CD14-positive monocyte (primary cell): ENCODE results near the gene PPP3CA. TPM values are rescaled to one million over a fixed set of nuclear protein-coding genes. Genes with fewer than 3 reads are reported as not detected.

ENCODE experiments used
- DNase-seq, 3 donors: peaks; one replicate each; pipeline ENCODE4 v3.0.0-alpha.2; 2011 to 2022
- H2AFZ ChIP-seq: 2 replicates; pipeline ENCODE4 v1.6.0; 2012; ENCODE audit warnings: mild to moderate bottlenecking, low read depth, low read length, inconsistent platforms; ENCODE audit not compliant: insufficient read depth, poor library complexity, severe bottlenecking
- H3K27ac ChIP-seq, 2 donors: 1 replicate in 1 of 2; 2 replicates in 1 of 2; pipeline ENCODE4 v1.5.1; 2012 to 2013; ENCODE audit warnings: low read length in 2 of 2, control low read depth in 1 of 2, inconsistent platforms in 1 of 2, low read depth in 1 of 2, mild to moderate bottlenecking in 1 of 2
- H3K27me3 ChIP-seq, 2 donors: one replicate each; pipeline versions ENCODE4 v1.6.0 to v1.6.1; 2011 to 2013; ENCODE audit warnings: low read length in 2 of 2; ENCODE audit not compliant: control insufficient read depth in 2 of 2, insufficient read depth in 2 of 2
- H3K36me3 ChIP-seq, 2 donors: replicated peaks in 1 of 2; 1 replicate in 1 of 2; 2 replicates in 1 of 2; pipeline versions ENCODE4 v1.5.1 to v1.6.1; 2012 to 2013; ENCODE audit warnings: low read length in 2 of 2, control low read depth in 1 of 2, inconsistent platforms in 1 of 2, mild to moderate bottlenecking in 1 of 2; ENCODE audit not compliant: insufficient read depth in 2 of 2, control insufficient read depth in 1 of 2
- H3K4me1 ChIP-seq, 2 donors: 1 replicate in 1 of 2; 2 replicates in 1 of 2; pipeline versions ENCODE4 v1.5.1 to v1.6.1; 2012 to 2013; ENCODE audit warnings: low read length in 2 of 2, control low read depth in 1 of 2, inconsistent platforms in 1 of 2, mild to moderate bottlenecking in 1 of 2, moderate library complexity in 1 of 2; ENCODE audit not compliant: insufficient read depth in 2 of 2, control insufficient read depth in 1 of 2
- H3K4me2 ChIP-seq: replicated peaks from 2 replicates; pipeline ENCODE3; 2012; ENCODE audit warnings: low read length, moderate library complexity, mild to moderate bottlenecking; ENCODE audit not compliant: poor library complexity, severe bottlenecking; ENCODE audit errors: extremely low read depth
- H3K4me3 ChIP-seq, 3 experiments: fragments of 200-600 bp in 1 of 3; sonication (generic) in 1 of 3; replicated peaks in 1 of 3; 1 replicate in 2 of 3; 2 replicates in 1 of 3; pipeline ENCODE4 v1.5.1; 2011 to 2013; ENCODE audit warnings: low read length in 3 of 3, mild to moderate bottlenecking in 3 of 3, control low read depth in 2 of 3, low read depth in 2 of 3, inconsistent platforms in 1 of 3, moderate library complexity in 1 of 3
- H3K79me2 ChIP-seq: 2 replicates; pipeline ENCODE4 v1.6.0; 2012; ENCODE audit warnings: mild to moderate bottlenecking, control low read depth, inconsistent platforms, low read length, moderate library complexity; ENCODE audit not compliant: insufficient read depth
- H3K9ac ChIP-seq: 2 replicates; pipeline ENCODE4 v1.6.0; 2017; ENCODE audit warnings: low read length, mild to moderate bottlenecking; ENCODE audit not compliant: insufficient read depth, poor library complexity, severe bottlenecking
- H3K9me3 ChIP-seq, 2 donors: replicated peaks in 1 of 2; 1 replicate in 1 of 2; 2 replicates in 1 of 2; pipeline versions ENCODE4 v1.5.1 to v1.6.1; 2012 to 2013; ENCODE audit warnings: low read length in 2 of 2, control low read depth in 1 of 2; ENCODE audit not compliant: control insufficient read depth in 1 of 2, insufficient read depth in 1 of 2
- H4K20me1 ChIP-seq: 2 replicates; pipeline ENCODE4 v1.6.0; 2012; ENCODE audit warnings: mild to moderate bottlenecking, low read length, control low read depth, moderate library complexity; ENCODE audit not compliant: insufficient read depth
- H3K27ac Mint-ChIP-seq, 7 donors: one replicate each; pipeline ENCODE4 v1.8.0; 2020; ENCODE audit warnings: mild to moderate bottlenecking in 7 of 7, mixed read lengths in 7 of 7, moderate library complexity in 6 of 7, inconsistent platforms in 2 of 7
- H3K27me3 Mint-ChIP-seq, 3 donors: one replicate each; pipeline ENCODE4 v1.8.0; 2021 to 2022; ENCODE audit warnings: low read depth in 3 of 3, mild to moderate bottlenecking in 3 of 3, mixed read lengths in 3 of 3, moderate library complexity in 3 of 3, inconsistent platforms in 1 of 3
- H3K36me3 Mint-ChIP-seq, 2 donors: one replicate each; pipeline ENCODE4 v1.8.0; 2020; ENCODE audit warnings: mixed read lengths in 2 of 2, inconsistent platforms in 1 of 2, mild to moderate bottlenecking in 1 of 2
- H3K4me1 Mint-ChIP-seq: one replicate; pipeline ENCODE4 v1.8.0; 2020; ENCODE audit warnings: mild to moderate bottlenecking, mixed read lengths
- H3K4me3 Mint-ChIP-seq, 2 donors: one replicate each; pipeline ENCODE4 v1.8.0; 2020; ENCODE audit warnings: mild to moderate bottlenecking in 2 of 2, mixed read lengths in 2 of 2, moderate library complexity in 1 of 2
- H3K9me3 Mint-ChIP-seq, 7 donors: one replicate each; pipeline ENCODE4 v1.8.0; 2020 to 2022; ENCODE audit warnings: mixed read lengths in 7 of 7, mild to moderate bottlenecking in 6 of 7, moderate library complexity in 6 of 7, inconsistent platforms in 2 of 7
- intact Hi-C, 2 donors: fragments of 100-400 bp; cut with micrococcal nuclease; formaldehyde crosslinking; loops; one replicate each; pipeline versions ENCODE4 v1.15.0 to v1.15.1; 2023
- polyA plus RNA-seq, 3 donors: library from polyadenylated mRNA; depleted of rRNA in 1 of 3; unstranded in 2 of 3; stranded (reverse) in 1 of 3; fragments of 300-500 nt in 2 of 3; fragments of >200 nt in 1 of 3; fragmentation: Illumina TruSeq in 2 of 3; gene quantifications; 1 replicate in 2 of 3; 2 replicates in 1 of 3; pipeline ENCODE4 v1.2.3, GENCODE V29; 2012 to 2021
- TF ChIP-seq, protein P1 (sequence below): fragments of 200-600 bp; IDR thresholded peaks from one replicate; pipeline ENCODE4 v1.8.0; 2022; ENCODE audit warnings: antibody characterized with exemption, mild to moderate bottlenecking

Gene PPP3CA
- polyA plus RNA-seq, 3 donors = 5.1 to 9.7 (median 8.9) TPM

DNA sequence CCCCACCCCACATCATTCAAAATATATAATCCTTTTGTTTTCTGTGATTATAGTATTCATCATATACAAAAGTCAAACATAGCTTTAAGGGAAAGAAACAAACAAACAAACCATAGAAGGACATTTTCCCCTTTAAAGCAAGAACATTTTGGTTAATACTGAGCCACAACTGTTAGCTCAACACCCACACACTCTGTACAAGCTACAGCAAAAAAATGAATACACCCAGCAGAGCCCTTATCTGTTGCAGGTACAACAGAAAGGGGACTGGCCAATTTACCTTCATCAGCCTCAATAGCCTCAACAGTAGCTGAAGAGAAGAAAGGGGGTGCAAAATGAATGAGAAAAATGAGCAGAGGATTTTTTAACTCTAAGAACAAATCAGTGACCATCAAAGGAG, 318.4 kb downstream of the PPP3CA start:
- Mint-ChIP-seq H3K4me3 (no peak overlapping the region), H3K27me3 (no peaks in the 10 kb centered on the region), H3K4me1 (peaks cover 4% of the 10 kb centered on the region), H3K27ac (no peak overlapping the region), H3K36me3 (peaks cover 44 to 47% of the 10 kb centered on the region in 2 donors), H3K9me3 (no peaks in the 10 kb centered on the region)
- no peak overlapping the region for H3K27ac ChIP-seq
- no peaks in the 10 kb centered on the region for H4K20me1 ChIP-seq
- no peaks in the 10 kb centered on the region for H3K4me1 ChIP-seq
- intact Hi-C loops = no loop called here
- peaks cover 11 to 62% of the 10 kb centered on the region in 2 donors for H3K36me3 ChIP-seq
- H3K4me3 ChIP-seq = no peak overlapping the region
- no peak overlapping the region for H3K9ac ChIP-seq
- DNase-seq = no peak
- TF ChIP-seq, protein P1, sequence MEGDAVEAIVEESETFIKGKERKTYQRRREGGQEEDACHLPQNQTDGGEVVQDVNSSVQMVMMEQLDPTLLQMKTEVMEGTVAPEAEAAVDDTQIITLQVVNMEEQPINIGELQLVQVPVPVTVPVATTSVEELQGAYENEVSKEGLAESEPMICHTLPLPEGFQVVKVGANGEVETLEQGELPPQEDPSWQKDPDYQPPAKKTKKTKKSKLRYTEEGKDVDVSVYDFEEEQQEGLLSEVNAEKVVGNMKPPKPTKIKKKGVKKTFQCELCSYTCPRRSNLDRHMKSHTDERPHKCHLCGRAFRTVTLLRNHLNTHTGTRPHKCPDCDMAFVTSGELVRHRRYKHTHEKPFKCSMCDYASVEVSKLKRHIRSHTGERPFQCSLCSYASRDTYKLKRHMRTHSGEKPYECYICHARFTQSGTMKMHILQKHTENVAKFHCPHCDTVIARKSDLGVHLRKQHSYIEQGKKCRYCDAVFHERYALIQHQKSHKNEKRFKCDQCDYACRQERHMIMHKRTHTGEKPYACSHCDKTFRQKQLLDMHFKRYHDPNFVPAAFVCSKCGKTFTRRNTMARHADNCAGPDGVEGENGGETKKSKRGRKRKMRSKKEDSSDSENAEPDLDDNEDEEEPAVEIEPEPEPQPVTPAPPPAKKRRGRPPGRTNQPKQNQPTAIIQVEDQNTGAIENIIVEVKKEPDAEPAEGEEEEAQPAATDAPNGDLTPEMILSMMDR = no peak
- no peaks in the 10 kb centered on the region for H3K79me2 ChIP-seq
- no peak overlapping the region for H3K4me2 ChIP-seq
- H2AFZ ChIP-seq = no peak overlapping the region
- no peaks in the 10 kb centered on the region for H3K9me3 ChIP-seq
- H3K27me3 ChIP-seq = no peaks in the 10 kb centered on the region

DNA sequence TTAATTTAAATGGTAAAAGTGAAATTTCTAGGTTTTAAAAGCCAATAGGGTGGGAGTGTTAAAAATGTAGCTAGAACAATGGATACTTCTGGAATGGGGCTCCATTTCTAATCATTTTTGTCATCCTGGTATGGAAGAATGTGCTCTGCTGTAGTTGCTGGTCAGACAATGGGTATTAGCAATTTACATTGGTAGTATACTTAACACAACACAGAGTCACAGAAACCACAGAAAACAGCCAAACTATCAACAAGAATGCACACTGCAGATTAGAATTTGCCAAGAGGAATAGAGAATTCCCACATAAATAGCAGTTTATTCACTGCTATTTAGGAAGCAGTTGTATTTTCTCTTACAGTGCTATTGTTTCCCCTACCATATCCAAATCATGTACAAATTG, 319.6 kb downstream of the PPP3CA start:
- Histone ChIP-seq H3K4me1 (no peaks in the 10 kb centered on the region), H3K27me3 (no peaks in the 10 kb centered on the region), H4K20me1 (no peaks in the 10 kb centered on the region), H3K9ac (no peak overlapping the region), H3K9me3 (no peaks in the 10 kb centered on the region), H3K27ac (no peak overlapping the region), H3K4me2 (no peak overlapping the region), H3K4me3 (no peak overlapping the region), H2AFZ (no peak overlapping the region), H3K36me3 (peaks cover 11 to 69% of the 10 kb centered on the region in 2 donors), H3K79me2 (no peaks in the 10 kb centered on the region)
- Mint-ChIP-seq H3K27ac (no peak overlapping the region), H3K36me3 (peaks cover 43 to 50% of the 10 kb centered on the region in 2 donors), H3K4me3 (no peak overlapping the region), H3K9me3 (no peaks in the 10 kb centered on the region), H3K27me3 (no peaks in the 10 kb centered on the region), H3K4me1 (peaks cover 4% of the 10 kb centered on the region)
- no peak for DNase-seq
- TF ChIP-seq, protein P1 = no peak
- intact Hi-C loops = no loop called here
